ENCODE data around the gene CD7. TPM values are rescaled to one million over a fixed set of nuclear protein-coding genes. Genes with fewer than 3 reads are reported as not detected.
A peak's percentile ranks its signal among the peaks of the same experiment; 100 is the strongest.

Gene CD7
- total RNA-seq, 2 donors from 2014 or later, result 2.8 TPM; not detected in 1

- H3K27me3 ChIP-seq (replicated peaks; ENCODE audit: insufficient read depth), result no peaks in the 10 kb centered on the region
- H3K36me3 ChIP-seq, result no peaks in the 10 kb centered on the region
- no peak for DNase-seq (ENCODE audit: low spot score)
- H3K4me3 ChIP-seq, result no peak overlapping the region
- TF ChIP-seq CTCF (IDR thresholded peaks at IDR 0.05), result no peak
- TF ChIP-seq POLR2A (IDR thresholded peaks at IDR 0.05), result peak; percentile 10
- 52% methylated on average over 16 of the region's 23 CpGs for WGBS
- peaks cover 11% of the 10 kb centered on the region for H3K4me1 ChIP-seq (replicated peaks)
- H3K9me3 ChIP-seq, result no peaks in the 10 kb centered on the region
- peak overlapping the region in 1 of 2 donors; percentile 17 for H3K27ac ChIP-seq
- intact Hi-C loops (cut with DNase I), result no loop called here
Measured at GRCh38 chr17:82301916-82302567, 15.4 kb downstream of the CD7 start.

- WGBS, result 87% methylated on average over 12 of the region's 12 CpGs
- intact Hi-C loops (cut with DNase I), result no loop called here
- H3K36me3 ChIP-seq, result no peaks in the 10 kb centered on the region
Measured at GRCh38 chr17:82301300-82301915, 16.0 kb downstream of the CD7 start.

GRCh38 chr17:82300707-82301270 lies 16.6 kb downstream of the CD7 start:
- Histone ChIP-seq H3K9me3 (no peaks in the 10 kb centered on the region), H3K4me1 (replicated peaks) (peaks cover 15% of the 10 kb centered on the region), H3K4me3 (no peak overlapping the region), H3K36me3 (no peaks in the 10 kb centered on the region), H3K27me3 (replicated peaks; ENCODE audit: insufficient read depth) (no peaks in the 10 kb centered on the region), H3K27ac (no peak overlapping the region)
- 45% methylated on average over 21 of the region's 21 CpGs for WGBS
- intact Hi-C loops (cut with DNase I), result no loop called here
- TF ChIP-seq POLR2A (IDR thresholded peaks at IDR 0.05) (no peak), CTCF (IDR thresholded peaks at IDR 0.05) (peak in 3 of 4 experiments; percentile 68 to 85 (median 70)), POLR2AphosphoS5 (IDR thresholded peaks at IDR 0.05) (peak; percentile 11)
- peak; percentile 50 for DNase-seq (ENCODE audit: low spot score)

More at GRCh38 chr17:82301300-82301915, 16.0 kb downstream of the CD7 start:
- no peaks in the 10 kb centered on the region for H3K9me3 ChIP-seq
- H3K27ac ChIP-seq, result peak overlapping the region in 1 of 2 donors; percentile 17
- H3K4me3 ChIP-seq, result no peak overlapping the region
- TF ChIP-seq POLR2AphosphoS5 (IDR thresholded peaks at IDR 0.05) (no peak), CTCF (IDR thresholded peaks at IDR 0.05) (no peak), POLR2A (IDR thresholded peaks at IDR 0.05) (no peak)
- H3K4me1 ChIP-seq (replicated peaks), result peaks cover 15% of the 10 kb centered on the region
- no peak for DNase-seq (ENCODE audit: low spot score)
- no peaks in the 10 kb centered on the region for H3K27me3 ChIP-seq (replicated peaks; ENCODE audit: insufficient read depth)

- Histone ChIP-seq H3K4me1 (replicated peaks) (peaks cover 15% of the 10 kb centered on the region), H3K9me3 (no peaks in the 10 kb centered on the region), H3K4me3 (no peak overlapping the region), H3K27ac (no peak overlapping the region), H3K27me3 (replicated peaks; ENCODE audit: insufficient read depth) (no peaks in the 10 kb centered on the region), H3K36me3 (no peaks in the 10 kb centered on the region)
- 94% methylated on average over 13 of the region's 13 CpGs for WGBS
- no peak for DNase-seq (ENCODE audit: low spot score)
- intact Hi-C loops (cut with DNase I), result no loop called here
- TF ChIP-seq POLR2A (IDR thresholded peaks at IDR 0.05) (no peak), POLR2AphosphoS5 (IDR thresholded peaks at IDR 0.05) (no peak), CTCF (IDR thresholded peaks at IDR 0.05) (no peak)
Measured at GRCh38 chr17:82300228-82300627, 17.2 kb downstream of the CD7 start.
